Liver (tissue), 9 donors: ENCODE results near the gene TENT4A. TPM values are rescaled to one million over a fixed set of nuclear protein-coding genes. Genes with fewer than 3 reads are reported as not detected.

ENCODE experiments used
- DNase-seq: peaks from one replicate; pipeline ENCODE4 v3.0.0-alpha.2; 2017; ENCODE audit warnings: low spot score
- H3K27ac ChIP-seq, 2 donors: one replicate each; pipeline ENCODE4 v1.7.0; 2013; ENCODE audit warnings: inconsistent platforms in 2 of 2, low read length in 2 of 2, control low read depth in 1 of 2, low read depth in 1 of 2, mild to moderate bottlenecking in 1 of 2
- H3K27me3 ChIP-seq, 4 donors: one replicate each; pipeline versions ENCODE4 v1.6.1 to v1.7.0; 2013; ENCODE audit warnings: low read length in 3 of 4, inconsistent platforms in 1 of 4, mild to moderate bottlenecking in 1 of 4, moderate library complexity in 1 of 4; ENCODE audit not compliant: control insufficient read depth in 4 of 4, insufficient read depth in 4 of 4
- H3K36me3 ChIP-seq, 4 donors: one replicate each; pipeline versions ENCODE4 v1.6.1 to v1.7.0; 2013; ENCODE audit warnings: low read length in 3 of 4, mild to moderate bottlenecking in 3 of 4, low read depth in 1 of 4, moderate library complexity in 1 of 4; ENCODE audit not compliant: control insufficient read depth in 4 of 4, insufficient read depth in 3 of 4
- H3K4me1 ChIP-seq, 4 donors: one replicate each; pipeline versions ENCODE4 v1.6.1 to v1.7.0; 2013; ENCODE audit warnings: low read length in 3 of 4, mild to moderate bottlenecking in 3 of 4, moderate library complexity in 1 of 4; ENCODE audit not compliant: control insufficient read depth in 4 of 4, insufficient read depth in 4 of 4
- H3K4me3 ChIP-seq, 3 donors: one replicate each; pipeline versions ENCODE4 v1.6.1 to v1.7.0; 2013; ENCODE audit warnings: low read length in 3 of 3, control low read depth in 1 of 3, low read depth in 1 of 3, mild to moderate bottlenecking in 1 of 3
- H3K9ac ChIP-seq, 2 donors: one replicate each; pipeline ENCODE4 v1.7.0; 2013; ENCODE audit warnings: low read length in 2 of 2, mild to moderate bottlenecking in 2 of 2, moderate library complexity in 2 of 2, control low read depth in 1 of 2, low read depth in 1 of 2
- H3K9me3 ChIP-seq, 4 donors: one replicate each; pipeline versions ENCODE4 v1.6.1 to v1.7.0; 2013; ENCODE audit warnings: low read length in 3 of 4; ENCODE audit not compliant: control insufficient read depth in 4 of 4
- EGR1 ChIP-seq, 2 donors: IDR thresholded peaks; 2 replicates each; pipeline ENCODE4 v1.6.1; 2016 to 2018; ENCODE audit warnings: antibody characterized with exemption in 2 of 2, low read depth in 2 of 2
- FOXA1 ChIP-seq: IDR thresholded peaks from 2 replicates; pipeline ENCODE4 v1.6.1; 2016; ENCODE audit warnings: antibody characterized with exemption
- FOXA2 ChIP-seq: IDR thresholded peaks from 2 replicates; pipeline ENCODE4 v1.6.1; 2016; ENCODE audit warnings: antibody characterized with exemption
- GABPA ChIP-seq, 2 donors: IDR thresholded peaks in 1 of 2; conservative IDR thresholded peaks in 1 of 2; 2 replicates each; pipeline ENCODE4 v1.6.1; 2016; ENCODE audit warnings: antibody characterized with exemption in 2 of 2, mild to moderate bottlenecking in 1 of 2, moderate library complexity in 1 of 2
- HNF4A ChIP-seq, 2 donors: conservative IDR thresholded peaks; 2 replicates each; pipeline ENCODE4 v1.6.1; 2016; ENCODE audit warnings: antibody characterized with exemption in 2 of 2, mild to moderate bottlenecking in 2 of 2
- HNF4G ChIP-seq: IDR thresholded peaks from 2 replicates; pipeline ENCODE4 v1.6.1; 2016; ENCODE audit warnings: antibody characterized with exemption
- JUND ChIP-seq, 2 donors: IDR thresholded peaks; 2 replicates each; pipeline ENCODE4 v1.6.1; 2016; ENCODE audit warnings: antibody characterized with exemption in 2 of 2
- NR2F2 ChIP-seq: IDR thresholded peaks from 2 replicates; pipeline ENCODE4 v1.6.1; 2016; ENCODE audit warnings: antibody characterized with exemption
- RAD21 ChIP-seq, 2 donors: IDR thresholded peaks; 2 replicates each; pipeline ENCODE4 v1.6.1; 2016; ENCODE audit warnings: antibody characterized with exemption in 2 of 2, mild to moderate bottlenecking in 2 of 2
- REST ChIP-seq: IDR thresholded peaks from 2 replicates; pipeline ENCODE4 v1.6.1; 2016; ENCODE audit warnings: antibody characterized with exemption, mild to moderate bottlenecking
- RXRA ChIP-seq, 2 donors: IDR thresholded peaks; 2 replicates each; pipeline ENCODE4 v1.6.1; 2017 to 2018; ENCODE audit warnings: antibody characterized with exemption in 2 of 2, mild to moderate bottlenecking in 1 of 2
- SP1 ChIP-seq: IDR thresholded peaks from 2 replicates; pipeline ENCODE4 v1.6.1; 2018; ENCODE audit warnings: antibody characterized with exemption, mild to moderate bottlenecking
- TAF1 ChIP-seq: conservative IDR thresholded peaks from 2 replicates; pipeline ENCODE4 v1.6.1; 2016; ENCODE audit warnings: antibody characterized with exemption, mild to moderate bottlenecking
- YY1 ChIP-seq: IDR thresholded peaks from 2 replicates; pipeline ENCODE4 v1.6.1; 2016; ENCODE audit warnings: antibody characterized with exemption, mild to moderate bottlenecking
- ZBTB33 ChIP-seq: IDR thresholded peaks from 2 replicates; pipeline ENCODE4 v1.6.1; 2016; ENCODE audit warnings: antibody characterized with exemption
- WGBS: extraction: QIAGEN DNeasy Blood & Tissue Kit; methylation state at CpG from one replicate; pipeline ENCODE4 v1.1.7; 2013; 5-methylcytosine and 5-hydroxymethylcytosine counted together
- polyA plus RNA-seq, 2 donors: library from polyadenylated mRNA; stranded (reverse) in 1 of 2; unstranded in 1 of 2; fragments of 200-250 nt in 1 of 2; fragments of >200 nt in 1 of 2; fragmentation: Nextera tagmentation in 1 of 2; extraction: Ambion mirVana in 1 of 2; gene quantifications; one replicate each; pipeline versions ENCODE4 v1.2.1 to v1.2.3, GENCODE V29; 2013 to 2015
- total RNA-seq, 2 donors: library from RNA; depleted of rRNA; stranded (reverse); fragments of >200 nt; gene quantifications; one replicate each; pipeline ENCODE4 v1.2.3, GENCODE V29; 2014
- TF ChIP-seq, protein P1 (sequence below): IDR thresholded peaks from 2 replicates; pipeline ENCODE4 v1.6.1; 2016; ENCODE audit warnings: antibody characterized with exemption
- TF ChIP-seq, protein P2 (sequence below): IDR thresholded peaks from 2 replicates; pipeline ENCODE4 v1.6.1; 2016; ENCODE audit warnings: antibody characterized with exemption
- TF ChIP-seq, protein P3 (sequence below): fragments of 150-350 bp; IDR thresholded peaks from 2 replicates; pipeline ENCODE4 v1.5.1; 2017; ENCODE audit warnings: improper control_type of control experiment, low read depth, low read length; ENCODE audit not compliant: missing input control
- donor health status: healthy.
- donor health status: healthy.
- donor health status: healthy.
- donor health status: healthy.
- donor health status: healthy.

TENT4A gene
- total and polyA plus RNA-seq, 4 donors: 3.9 to 15.1 (median 8.1) TPM

GRCh38 chr5:6801236-6801635 lies 88.0 kb downstream of the TENT4A start:
- Histone ChIP-seq H3K9me3 (no peaks in the 10 kb centered on the region), H3K4me3 (no peak overlapping the region), H3K36me3 (no peaks in the 10 kb centered on the region), H3K4me1 (no peaks in the 10 kb centered on the region), H3K9ac (no peak overlapping the region), H3K27ac (no peak overlapping the region), H3K27me3 (no peaks in the 10 kb centered on the region)
- DNase-seq: no peak
- WGBS: 80% methylated on average over 5 of the region's 5 CpGs
- TF ChIP-seq, protein P1, sequence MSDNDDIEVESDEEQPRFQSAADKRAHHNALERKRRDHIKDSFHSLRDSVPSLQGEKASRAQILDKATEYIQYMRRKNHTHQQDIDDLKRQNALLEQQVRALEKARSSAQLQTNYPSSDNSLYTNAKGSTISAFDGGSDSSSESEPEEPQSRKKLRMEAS: no peak
- TF ChIP-seq YY1 (no peak), ZBTB33 (no peak), HNF4G (no peak), FOXA1 (no peak), TAF1 (no peak), SP1 (no peak), JUND (IDR thresholded peaks at IDR 0.05) (no peak), FOXA2 (no peak), RXRA (IDR thresholded peaks at IDR 0.05) (no peak), HNF4A (conservative IDR thresholded peaks at IDR 0.05) (no peak), NR2F2 (no peak), REST (no peak), RAD21 (IDR thresholded peaks at IDR 0.05) (no peak), EGR1 (IDR thresholded peaks at IDR 0.05; ENCODE audit: low read depth in 2 of 2) (no peak), GABPA (IDR thresholded peaks at IDR 0.05 in 1 of 2, conservative IDR thresholded peaks at IDR 0.05 in 1 of 2) (no peak)
- TF ChIP-seq, protein P2, sequence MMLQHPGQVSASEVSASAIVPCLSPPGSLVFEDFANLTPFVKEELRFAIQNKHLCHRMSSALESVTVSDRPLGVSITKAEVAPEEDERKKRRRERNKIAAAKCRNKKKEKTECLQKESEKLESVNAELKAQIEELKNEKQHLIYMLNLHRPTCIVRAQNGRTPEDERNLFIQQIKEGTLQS: no peak
- TF ChIP-seq, protein P3, sequence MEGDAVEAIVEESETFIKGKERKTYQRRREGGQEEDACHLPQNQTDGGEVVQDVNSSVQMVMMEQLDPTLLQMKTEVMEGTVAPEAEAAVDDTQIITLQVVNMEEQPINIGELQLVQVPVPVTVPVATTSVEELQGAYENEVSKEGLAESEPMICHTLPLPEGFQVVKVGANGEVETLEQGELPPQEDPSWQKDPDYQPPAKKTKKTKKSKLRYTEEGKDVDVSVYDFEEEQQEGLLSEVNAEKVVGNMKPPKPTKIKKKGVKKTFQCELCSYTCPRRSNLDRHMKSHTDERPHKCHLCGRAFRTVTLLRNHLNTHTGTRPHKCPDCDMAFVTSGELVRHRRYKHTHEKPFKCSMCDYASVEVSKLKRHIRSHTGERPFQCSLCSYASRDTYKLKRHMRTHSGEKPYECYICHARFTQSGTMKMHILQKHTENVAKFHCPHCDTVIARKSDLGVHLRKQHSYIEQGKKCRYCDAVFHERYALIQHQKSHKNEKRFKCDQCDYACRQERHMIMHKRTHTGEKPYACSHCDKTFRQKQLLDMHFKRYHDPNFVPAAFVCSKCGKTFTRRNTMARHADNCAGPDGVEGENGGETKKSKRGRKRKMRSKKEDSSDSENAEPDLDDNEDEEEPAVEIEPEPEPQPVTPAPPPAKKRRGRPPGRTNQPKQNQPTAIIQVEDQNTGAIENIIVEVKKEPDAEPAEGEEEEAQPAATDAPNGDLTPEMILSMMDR: no peak
